ENCODE results near the gene SLC22A1. TPM values are rescaled to one million over a fixed set of nuclear protein-coding genes. Genes with fewer than 3 reads are reported as not detected.

Gene SLC22A1
- total and polyA plus RNA-seq, 2 of the 13 experiments (the other 11 are each of a cell fraction or from before 2014, with no cell fraction given): 0.80 to 0.87 TPM

GRCh38 chr6:160137130-160137988 lies 15.7 kb downstream of the SLC22A1 start (continued):
- TF ChIP-seq, protein P1, sequence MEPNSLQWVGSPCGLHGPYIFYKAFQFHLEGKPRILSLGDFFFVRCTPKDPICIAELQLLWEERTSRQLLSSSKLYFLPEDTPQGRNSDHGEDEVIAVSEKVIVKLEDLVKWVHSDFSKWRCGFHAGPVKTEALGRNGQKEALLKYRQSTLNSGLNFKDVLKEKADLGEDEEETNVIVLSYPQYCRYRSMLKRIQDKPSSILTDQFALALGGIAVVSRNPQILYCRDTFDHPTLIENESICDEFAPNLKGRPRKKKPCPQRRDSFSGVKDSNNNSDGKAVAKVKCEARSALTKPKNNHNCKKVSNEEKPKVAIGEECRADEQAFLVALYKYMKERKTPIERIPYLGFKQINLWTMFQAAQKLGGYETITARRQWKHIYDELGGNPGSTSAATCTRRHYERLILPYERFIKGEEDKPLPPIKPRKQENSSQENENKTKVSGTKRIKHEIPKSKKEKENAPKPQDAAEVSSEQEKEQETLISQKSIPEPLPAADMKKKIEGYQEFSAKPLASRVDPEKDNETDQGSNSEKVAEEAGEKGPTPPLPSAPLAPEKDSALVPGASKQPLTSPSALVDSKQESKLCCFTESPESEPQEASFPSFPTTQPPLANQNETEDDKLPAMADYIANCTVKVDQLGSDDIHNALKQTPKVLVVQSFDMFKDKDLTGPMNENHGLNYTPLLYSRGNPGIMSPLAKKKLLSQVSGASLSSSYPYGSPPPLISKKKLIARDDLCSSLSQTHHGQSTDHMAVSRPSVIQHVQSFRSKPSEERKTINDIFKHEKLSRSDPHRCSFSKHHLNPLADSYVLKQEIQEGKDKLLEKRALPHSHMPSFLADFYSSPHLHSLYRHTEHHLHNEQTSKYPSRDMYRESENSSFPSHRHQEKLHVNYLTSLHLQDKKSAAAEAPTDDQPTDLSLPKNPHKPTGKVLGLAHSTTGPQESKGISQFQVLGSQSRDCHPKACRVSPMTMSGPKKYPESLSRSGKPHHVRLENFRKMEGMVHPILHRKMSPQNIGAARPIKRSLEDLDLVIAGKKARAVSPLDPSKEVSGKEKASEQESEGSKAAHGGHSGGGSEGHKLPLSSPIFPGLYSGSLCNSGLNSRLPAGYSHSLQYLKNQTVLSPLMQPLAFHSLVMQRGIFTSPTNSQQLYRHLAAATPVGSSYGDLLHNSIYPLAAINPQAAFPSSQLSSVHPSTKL (CRISPR knock-in tag; IDR thresholded peaks at IDR 0.05): peak; percentile 98
- TF ChIP-seq GPBP1L1 (CRISPR knock-in tag; IDR thresholded peaks at IDR 0.05): no peak
- TF ChIP-seq ETV5 (CRISPR knock-in tag; IDR thresholded peaks at IDR 0.05; ENCODE audit: borderline replicate concordance): peak; percentile 59; the same call in 1 of the 2 replicates
- no peak for TF ChIP-seq ATAD3A (CRISPR knock-in tag; IDR thresholded peaks at IDR 0.05)
- no peak for TF ChIP-seq TEF (CRISPR knock-in tag; IDR thresholded peaks at IDR 0.05)
- TF ChIP-seq DMAP1 (CRISPR knock-in tag; IDR thresholded peaks at IDR 0.05): peak; percentile 60; the same call in 1 of the 2 replicates
- 0 out of 2 replicates have a peak, but pooled peaks have one; percentile 22 for TF ChIP-seq MIER2 (CRISPR knock-in tag; IDR thresholded peaks at IDR 0.05)
- TF ChIP-seq PBX3 (CRISPR knock-in tag; IDR thresholded peaks at IDR 0.05; ENCODE audit: borderline replicate concordance): no peak
- no peak for TF ChIP-seq ZNF672 (CRISPR knock-in tag; IDR thresholded peaks at IDR 0.05)
- TF ChIP-seq AHR (CRISPR knock-in tag; IDR thresholded peaks at IDR 0.05): no peak; the same call in 1 of the 2 replicates
- TF ChIP-seq HHEX (CRISPR knock-in tag; IDR thresholded peaks at IDR 0.05): peak; percentile 90
- no peak for TF ChIP-seq ZNF282 (IDR thresholded peaks at IDR 0.05; ENCODE audit: partially characterized antibody)
- no peak for TF ChIP-seq CC2D1A (CRISPR knock-in tag; IDR thresholded peaks at IDR 0.05)
- TF ChIP-seq ZNF256 (CRISPR knock-in tag; conservative IDR thresholded peaks at IDR 0.05): no peak
- TF ChIP-seq ZNF337 (CRISPR knock-in tag; IDR thresholded peaks at IDR 0.05; ENCODE audit: borderline replicate concordance, low read depth): 0 out of 2 replicates have a peak, but pooled peaks have one; percentile 61
- no peak for TF ChIP-seq GTF3A (CRISPR knock-in tag; conservative IDR thresholded peaks at IDR 0.05)
- peak; percentile 62 for TF ChIP-seq GATAD1 (CRISPR knock-in tag; IDR thresholded peaks at IDR 0.05)
- TF ChIP-seq MED13 (CRISPR knock-in tag; IDR thresholded peaks at IDR 0.05): no peak
- no peak for TF ChIP-seq MZF1 (CRISPR knock-in tag; IDR thresholded peaks at IDR 0.05; ENCODE audit: borderline replicate concordance)
- TF ChIP-seq PHF8 (CRISPR knock-in tag; IDR thresholded peaks at IDR 0.05): no peak
- 0 out of 2 replicates have a peak, but pooled peaks have one; percentile 27 for TF ChIP-seq ZSCAN21 (CRISPR knock-in tag; IDR thresholded peaks at IDR 0.05; ENCODE audit: borderline replicate concordance)
- TF ChIP-seq ZNF414 (CRISPR knock-in tag; IDR thresholded peaks at IDR 0.05): no peak
- TF ChIP-seq RBFOX2 (IDR thresholded peaks at IDR 0.05; ENCODE audit: low read depth, low read length): no peak

Data from HepG2 (cell line).